Ascending aorta (tissue), 2 donors: ENCODE measurements around the gene GPBAR1. TPM values are rescaled to one million over a fixed set of nuclear protein-coding genes. Genes with fewer than 3 reads are reported as not detected.

Experiments used
- DNase-seq, 2 donors: peaks; one replicate each; pipeline ENCODE4 v3.0.0-alpha.2; 2019; ENCODE audit warnings: low spot score in 2 of 2
- H3K27ac ChIP-seq, 2 donors: fragments of 200-600 bp; sonication (generic); one replicate each; pipeline ENCODE4 v1.5.1; 2016 to 2017; ENCODE audit warnings: mild to moderate bottlenecking in 1 of 2
- H3K27me3 ChIP-seq: fragments of 200-600 bp; sonication (generic); one replicate; pipeline ENCODE4 v1.5.1; 2017
- H3K36me3 ChIP-seq, 2 donors: fragments of 200-600 bp; sonication (generic); one replicate each; pipeline ENCODE4 v1.5.1; 2016
- H3K4me1 ChIP-seq, 2 donors: fragments of 200-600 bp; sonication (generic); one replicate each; pipeline ENCODE4 v1.5.1; 2016 to 2017; ENCODE audit warnings: mild to moderate bottlenecking in 1 of 2
- H3K4me3 ChIP-seq, 2 donors: fragments of 200-600 bp; sonication (generic); one replicate each; pipeline ENCODE4 v1.5.1; 2016 to 2017; ENCODE audit warnings: mild to moderate bottlenecking in 1 of 2
- H3K9me3 ChIP-seq, 2 donors: fragments of 200-600 bp; sonication (generic); one replicate each; pipeline ENCODE4 v1.5.1; 2016
- intact Hi-C: fragments of 100-400 bp; cut with DNase I; formaldehyde crosslinking; loops from one replicate; pipeline ENCODE4 v1.15.1; 2023
- total RNA-seq: library from RNA; depleted of rRNA; stranded (reverse); fragments of >200 nt; gene quantifications from one replicate; pipeline ENCODE4 v1.1.0, GENCODE V29; 2016
- TF ChIP-seq, protein P1 (sequence below), 3 experiments: fragments of 200-600 bp in 2 of 3; fragments of 450-650 bp in 1 of 3; sonication (generic) in 2 of 3; IDR thresholded peaks; one replicate each; pipeline ENCODE4 v1.5.1; 2016 to 2019; ENCODE audit warnings: antibody characterized with exemption in 3 of 3, mild to moderate bottlenecking in 1 of 3, moderate library complexity in 1 of 3

GPBAR1 gene
- total RNA-seq, 1 donor from 2014 or later, result not detected

- Histone ChIP-seq H3K4me3 (no peak overlapping the region), H3K9me3 (no peaks in the 10 kb centered on the region), H3K4me1 (peaks cover 12 to 30% of the 10 kb centered on the region in 2 donors), H3K27me3 (no peaks in the 10 kb centered on the region), H3K27ac (peak overlapping the region; percentile 74 to 80), H3K36me3 (peaks cover 51 to 54% of the 10 kb centered on the region in 2 donors)
- TF ChIP-seq, protein P1, sequence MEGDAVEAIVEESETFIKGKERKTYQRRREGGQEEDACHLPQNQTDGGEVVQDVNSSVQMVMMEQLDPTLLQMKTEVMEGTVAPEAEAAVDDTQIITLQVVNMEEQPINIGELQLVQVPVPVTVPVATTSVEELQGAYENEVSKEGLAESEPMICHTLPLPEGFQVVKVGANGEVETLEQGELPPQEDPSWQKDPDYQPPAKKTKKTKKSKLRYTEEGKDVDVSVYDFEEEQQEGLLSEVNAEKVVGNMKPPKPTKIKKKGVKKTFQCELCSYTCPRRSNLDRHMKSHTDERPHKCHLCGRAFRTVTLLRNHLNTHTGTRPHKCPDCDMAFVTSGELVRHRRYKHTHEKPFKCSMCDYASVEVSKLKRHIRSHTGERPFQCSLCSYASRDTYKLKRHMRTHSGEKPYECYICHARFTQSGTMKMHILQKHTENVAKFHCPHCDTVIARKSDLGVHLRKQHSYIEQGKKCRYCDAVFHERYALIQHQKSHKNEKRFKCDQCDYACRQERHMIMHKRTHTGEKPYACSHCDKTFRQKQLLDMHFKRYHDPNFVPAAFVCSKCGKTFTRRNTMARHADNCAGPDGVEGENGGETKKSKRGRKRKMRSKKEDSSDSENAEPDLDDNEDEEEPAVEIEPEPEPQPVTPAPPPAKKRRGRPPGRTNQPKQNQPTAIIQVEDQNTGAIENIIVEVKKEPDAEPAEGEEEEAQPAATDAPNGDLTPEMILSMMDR (IDR thresholded peaks at IDR 0.05), result no peak
- intact Hi-C loops, result loop anchor here (5.0 kb wide), 3 partner anchors 57 to 293 kb away; partner anchors contain the start of genes ARPC2, CNOT9 and USP37
- DNase-seq, result no peak
Observed at GRCh38 chr2:218273908-218274249, 13.1 kb downstream of the GPBAR1 start.

DNA sequence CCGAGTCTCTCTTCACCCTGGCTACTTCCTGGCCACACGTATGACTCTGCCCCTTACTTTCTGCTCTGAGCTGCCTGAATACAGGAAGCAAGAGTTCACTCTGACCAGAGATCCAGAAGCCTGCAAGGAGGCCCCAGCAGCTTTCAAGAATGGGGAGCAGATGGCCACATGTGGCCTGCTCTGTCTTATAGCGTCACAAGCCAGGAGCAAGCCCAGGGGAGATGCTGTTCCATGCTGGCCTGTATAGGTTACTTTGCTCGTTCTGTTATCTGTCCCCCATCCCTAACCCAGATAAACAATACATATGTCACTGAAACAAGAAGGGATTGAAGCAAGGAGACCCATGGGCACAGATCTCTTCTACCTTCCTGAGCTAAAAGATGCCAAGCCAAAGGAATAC is 13.8 kb downstream of the GPBAR1 start:
- DNase-seq, result no peak
- intact Hi-C loops, result loop anchor here (5.0 kb wide), 3 partner anchors 57 to 293 kb away; partner anchors contain the start of genes ARPC2, CNOT9 and USP37
- Histone ChIP-seq H3K4me3 (no peak overlapping the region), H3K9me3 (no peaks in the 10 kb centered on the region), H3K27ac (peak overlapping the region; percentile 74 to 80), H3K4me1 (peaks cover 12 to 31% of the 10 kb centered on the region in 2 donors), H3K27me3 (no peaks in the 10 kb centered on the region), H3K36me3 (peaks cover 59 to 61% of the 10 kb centered on the region in 2 donors)
- TF ChIP-seq, protein P1 (IDR thresholded peaks at IDR 0.05), result no peak

- Histone ChIP-seq H3K27me3 (no peaks in the 10 kb centered on the region), H3K4me1 (peaks cover 12 to 31% of the 10 kb centered on the region in 2 donors), H3K4me3 (no peak overlapping the region), H3K36me3 (peaks cover 68 to 71% of the 10 kb centered on the region in 2 donors), H3K9me3 (no peaks in the 10 kb centered on the region), H3K27ac (peak overlapping the region; percentile 74 to 80)
- TF ChIP-seq, protein P1 (IDR thresholded peaks at IDR 0.05), result no peak
- intact Hi-C loops, result no loop called here
- no peak for DNase-seq
Observed at GRCh38 chr2:218275371-218276072, 14.7 kb downstream of the GPBAR1 start.

GRCh38 chr2:218276986-218277755 is 16.4 kb downstream of the GPBAR1 start:
- TF ChIP-seq, protein P1 (IDR thresholded peaks at IDR 0.05), result no peak
- H3K4me3 ChIP-seq, result no peak overlapping the region
- no peaks in the 10 kb centered on the region for H3K27me3 ChIP-seq
- no peaks in the 10 kb centered on the region for H3K9me3 ChIP-seq
- H3K27ac ChIP-seq, result peak overlapping the region; percentile 71 to 80
- H3K36me3 ChIP-seq, result peaks cover 82 to 87% of the 10 kb centered on the region in 2 donors
- intact Hi-C loops, result no loop called here
- peaks cover 9 to 33% of the 10 kb centered on the region in 2 donors for H3K4me1 ChIP-seq
- DNase-seq, result no peak

- H3K36me3 ChIP-seq, result peaks cover 82 to 88% of the 10 kb centered on the region in 2 donors
- TF ChIP-seq, protein P1 (IDR thresholded peaks at IDR 0.05), result no peak
- no peak for DNase-seq
- peaks cover 11 to 35% of the 10 kb centered on the region in 2 donors for H3K4me1 ChIP-seq
- H3K4me3 ChIP-seq, result no peak overlapping the region
- H3K27me3 ChIP-seq, result no peaks in the 10 kb centered on the region
- peak overlapping the region; percentile 71 to 80 for H3K27ac ChIP-seq
- intact Hi-C loops, result no loop called here
- H3K9me3 ChIP-seq, result no peaks in the 10 kb centered on the region
Observed at GRCh38 chr2:218277921-218278320, 17.1 kb downstream of the GPBAR1 start.
